Measurements from ENCODE around the gene NUSAP1.

GRCh38 chr15:41336549-41336948, 3.9 kb downstream of the NUSAP1 start:
- TF ChIP-seq CTCF (IDR thresholded peaks at IDR 0.05) (no peak), POLR2A (IDR thresholded peaks at IDR 0.05) (no peak), EP300 (IDR thresholded peaks at IDR 0.05) (no peak), POLR2AphosphoS5 (IDR thresholded peaks at IDR 0.05) (no peak)

Measured in gastroesophageal sphincter (tissue), 3 donors.